BJ (cell line): ENCODE data around the gene PNPLA2. TPM values are rescaled to one million over a fixed set of nuclear protein-coding genes. Genes with fewer than 3 reads are reported as not detected.

ENCODE experiments used
- CTCF ChIA-PET: fragments of 350-600 bp; formaldehyde crosslinking; extraction: SDS; loops from one replicate; lab custom pipeline; 2021; ENCODE audit warnings: antibody characterized with exemption, inconsistent platforms; lab: Yijun Ruan, JAX
- POLR2A ChIA-PET: fragments of 300-600 bp; sonication (Branson Sonifier 250); formaldehyde crosslinking; extraction: SDS; loops from one replicate; lab custom pipeline; 2021; ENCODE audit warnings: antibody characterized with exemption; lab: Charles Lee
- DNase-seq: peaks from one replicate; pipeline ENCODE4 v3.0.0-alpha.2; 2011; ENCODE audit warnings: low read depth
- H3K27me3 ChIP-seq: 2 replicates; pipeline ENCODE4 v1.6.0; 2011; ENCODE audit warnings: low read length; ENCODE audit not compliant: control insufficient read depth, insufficient read depth
- H3K36me3 ChIP-seq: 2 replicates; pipeline ENCODE4 v1.5.1; 2011; ENCODE audit warnings: low read length; ENCODE audit not compliant: control insufficient read depth, insufficient read depth
- H3K4me3 ChIP-seq: 2 replicates; pipeline ENCODE4 v1.5.1; 2011; ENCODE audit warnings: low read depth, mild to moderate bottlenecking, control low read depth, low read length
- CTCF ChIP-seq: IDR thresholded peaks from 2 replicates; pipeline ENCODE4 v1.5.1; 2011; ENCODE audit warnings: low read depth, mild to moderate bottlenecking, control low read depth, inconsistent platforms, low read length, moderate library complexity; ENCODE audit not compliant: insufficient read depth
- polyA plus RNA-seq: library from polyadenylated mRNA; depleted of rRNA; stranded (reverse); fragments of >200 nt; gene quantifications from 2 replicates; pipeline ENCODE4 v1.2.3, GENCODE V29; 2011

PNPLA2 gene
- polyA plus RNA-seq, 1 experiment: 53.1 TPM

- ChIA-PET CTCF (interaction anchor here (1.0 to 2.1 kb wide), 2 partner anchors 12 to 49 kb away, joined by 5 to 7 read pairs; no protein-coding TSS in a partner anchor), POLR2A (no interaction called here)
- Histone ChIP-seq H3K27me3 (no peaks in the 10 kb centered on the region), H3K36me3 (peaks cover 22% of the 10 kb centered on the region), H3K4me3 (peak overlapping the region; percentile 94)
- DNase-seq: no peak
- no peak for TF ChIP-seq CTCF
Observed at GRCh38 chr11:776561-777287, 42.0 kb upstream of the PNPLA2 start.

GRCh38 chr11:777288-778255, 41.1 kb upstream of the PNPLA2 start, which contains the start of gene GATD1:
Gene GATD1, minus strand, starts transcription at chr11:777487. Its CDS starts 25 bp downstream, at chr11:777462.
- DNase-seq: no peak
- H3K27me3 ChIP-seq: no peaks in the 10 kb centered on the region
- H3K36me3 ChIP-seq: peaks cover 18% of the 10 kb centered on the region
- POLR2A ChIA-PET: interaction anchor here (0.5 kb wide), 1 partner anchor 81 kb away, joined by 5 read pairs; no protein-coding TSS in a partner anchor
- CTCF ChIA-PET: interaction anchor here (1.0 kb wide), 1 partner anchor 50 kb away, joined by 5 read pairs; no protein-coding TSS in a partner anchor
- no peak for TF ChIP-seq CTCF
- H3K4me3 ChIP-seq: peak within 1 kb of the TSS; percentile 94

GRCh38 chr11:778976-779954, 39.4 kb upstream of the PNPLA2 start:
- no peak for TF ChIP-seq CTCF
- ChIA-PET CTCF (interaction anchor here (1.2 kb wide), 1 partner anchor 16 kb away, joined by 4 read pairs; no protein-coding TSS in a partner anchor), POLR2A (interaction anchor here (0.5 kb wide), 1 partner anchor 571 kb away, joined by 21 read pairs; no protein-coding TSS in a partner anchor)
- Histone ChIP-seq H3K4me3 (no peak overlapping the region), H3K36me3 (peaks cover 9% of the 10 kb centered on the region), H3K27me3 (no peaks in the 10 kb centered on the region)
- no peak for DNase-seq

- Histone ChIP-seq H3K36me3 (peaks cover 9% of the 10 kb centered on the region), H3K4me3 (no peak overlapping the region), H3K27me3 (no peaks in the 10 kb centered on the region)
- TF ChIP-seq CTCF: no peak
- no peak for DNase-seq
- CTCF ChIA-PET: no interaction called here
- POLR2A ChIA-PET: no interaction called here
Observed at GRCh38 chr11:779955-780532, 38.7 kb upstream of the PNPLA2 start.
